ENCODE measurements around the gene ZNF500.

The ZNF500 gene

DNA sequence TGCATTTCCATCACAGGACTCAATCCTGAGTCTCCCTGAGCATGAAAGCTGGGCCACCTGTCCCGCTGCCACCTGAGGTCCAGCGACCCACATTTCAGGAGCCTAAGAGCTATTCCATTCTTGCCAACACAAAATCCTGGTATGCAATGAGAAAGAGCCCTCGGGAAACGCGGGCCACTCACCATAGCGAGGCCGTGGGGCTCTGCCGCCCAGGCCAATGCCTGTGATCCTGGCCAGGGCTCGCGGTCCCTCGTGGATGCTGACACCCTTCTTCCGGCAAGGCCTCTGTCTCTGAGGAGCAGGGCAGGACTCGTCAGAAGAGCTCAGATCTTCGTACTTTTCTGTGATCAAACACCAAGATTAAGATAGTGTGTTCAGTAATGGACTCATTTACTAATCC lies 62.0 kb downstream of the ZNF500 start:
- no peak overlapping the region for H3K27ac ChIP-seq (ENCODE audit: extremely low read depth, low read depth, low read length)
- ChIA-PET POLR2A (interaction anchor here (0.8 to 1.7 kb wide), 3 partner anchors 10 to 30 kb away, joined by 3 to 5 read pairs (median 3); partner anchors contain the start of genes ANKS3 and DNAAF8), CTCF (no interaction called here)
- TF ChIP-seq ZNF600 (tag by site-specific recombination; IDR thresholded peaks at IDR 0.05) (no peak), PRDM1 (tag by site-specific recombination; IDR thresholded peaks at IDR 0.05) (no peak), ZNF423 (tag by site-specific recombination; IDR thresholded peaks at IDR 0.05) (no peak), ZNF558 (tag by site-specific recombination; IDR thresholded peaks at IDR 0.05) (no peak), ZNF777 (tag by site-specific recombination; IDR thresholded peaks at IDR 0.05; ENCODE audit: borderline replicate concordance) (no peak)
- TF ChIP-seq, protein P1, sequence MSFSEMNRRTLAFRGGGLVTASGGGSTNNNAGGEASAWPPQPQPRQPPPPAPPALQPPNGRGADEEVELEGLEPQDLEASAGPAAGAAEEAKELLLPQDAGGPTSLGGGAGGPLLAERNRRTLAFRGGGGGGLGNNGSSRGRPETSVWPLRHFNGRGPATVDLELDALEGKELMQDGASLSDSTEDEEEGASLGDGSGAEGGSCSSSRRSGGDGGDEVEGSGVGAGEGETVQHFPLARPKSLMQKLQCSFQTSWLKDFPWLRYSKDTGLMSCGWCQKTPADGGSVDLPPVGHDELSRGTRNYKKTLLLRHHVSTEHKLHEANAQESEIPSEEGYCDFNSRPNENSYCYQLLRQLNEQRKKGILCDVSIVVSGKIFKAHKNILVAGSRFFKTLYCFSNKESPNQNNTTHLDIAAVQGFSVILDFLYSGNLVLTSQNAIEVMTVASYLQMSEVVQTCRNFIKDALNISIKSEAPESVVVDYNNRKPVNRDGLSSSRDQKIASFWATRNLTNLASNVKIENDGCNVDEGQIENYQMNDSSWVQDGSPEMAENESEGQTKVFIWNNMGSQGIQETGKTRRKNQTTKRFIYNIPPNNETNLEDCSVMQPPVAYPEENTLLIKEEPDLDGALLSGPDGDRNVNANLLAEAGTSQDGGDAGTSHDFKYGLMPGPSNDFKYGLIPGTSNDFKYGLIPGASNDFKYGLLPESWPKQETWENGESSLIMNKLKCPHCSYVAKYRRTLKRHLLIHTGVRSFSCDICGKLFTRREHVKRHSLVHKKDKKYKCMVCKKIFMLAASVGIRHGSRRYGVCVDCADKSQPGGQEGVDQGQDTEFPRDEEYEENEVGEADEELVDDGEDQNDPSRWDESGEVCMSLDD (tag by site-specific recombination; IDR thresholded peaks at IDR 0.05) = no peak
- H3K4me3 ChIP-seq (ENCODE audit: low read depth, low read length) = no peak overlapping the region
- no peaks in the 10 kb centered on the region for H3K9me3 ChIP-seq (ENCODE audit: control insufficient read depth, insufficient read depth, low read depth, low read length)
- no peaks in the 10 kb centered on the region for H3K4me1 ChIP-seq (ENCODE audit: control insufficient read depth, insufficient read depth, low read length)
- H3K36me3 ChIP-seq (ENCODE audit: control insufficient read depth in 2 of 2, insufficient read depth in 1 of 2, low read length in 2 of 2) = peaks cover 21 to 70% of the 10 kb centered on the region in 2 experiments; a peak in 2 of 3 replicates

- no peak for TF ChIP-seq GLIS2 (tag by site-specific recombination; IDR thresholded peaks at IDR 0.05)
- TF ChIP-seq ZBTB7A (tag by site-specific recombination; IDR thresholded peaks at IDR 0.05; ENCODE audit: low read depth) = no peak
- TF ChIP-seq ZNF114 (tag by site-specific recombination; IDR thresholded peaks at IDR 0.05) = no peak
- TF ChIP-seq ZNF660 (tag by site-specific recombination; IDR thresholded peaks at IDR 0.05) = no peak
- no peak for TF ChIP-seq PRDM10 (tag by site-specific recombination; IDR thresholded peaks at IDR 0.05)
- TF ChIP-seq, protein P2, sequence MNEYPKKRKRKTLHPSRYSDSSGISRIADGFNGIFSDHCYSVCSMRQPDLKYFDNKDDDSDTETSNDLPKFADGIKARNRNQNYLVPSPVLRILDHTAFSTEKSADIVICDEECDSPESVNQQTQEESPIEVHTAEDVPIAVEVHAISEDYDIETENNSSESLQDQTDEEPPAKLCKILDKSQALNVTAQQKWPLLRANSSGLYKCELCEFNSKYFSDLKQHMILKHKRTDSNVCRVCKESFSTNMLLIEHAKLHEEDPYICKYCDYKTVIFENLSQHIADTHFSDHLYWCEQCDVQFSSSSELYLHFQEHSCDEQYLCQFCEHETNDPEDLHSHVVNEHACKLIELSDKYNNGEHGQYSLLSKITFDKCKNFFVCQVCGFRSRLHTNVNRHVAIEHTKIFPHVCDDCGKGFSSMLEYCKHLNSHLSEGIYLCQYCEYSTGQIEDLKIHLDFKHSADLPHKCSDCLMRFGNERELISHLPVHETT (tag by site-specific recombination; IDR thresholded peaks at IDR 0.05) = no peak
- no peak for TF ChIP-seq ZNF549 (tag by site-specific recombination; IDR thresholded peaks at IDR 0.05)
- TF ChIP-seq ZNF10 (tag by site-specific recombination; IDR thresholded peaks at IDR 0.05) = no peak
- TF ChIP-seq ZNF266 (tag by site-specific recombination; IDR thresholded peaks at IDR 0.05; ENCODE audit: low read depth) = no peak
- TF ChIP-seq ZIC2 (tag by site-specific recombination; IDR thresholded peaks at IDR 0.05) = no peak
- TF ChIP-seq ZNF175 (tag by site-specific recombination; IDR thresholded peaks at IDR 0.05) = no peak
- Histone ChIP-seq H3K9me3 (ENCODE audit: control insufficient read depth, insufficient read depth, low read depth, low read length) (no peaks in the 10 kb centered on the region), H3K27ac (ENCODE audit: extremely low read depth, low read depth, low read length) (no peak overlapping the region), H3K36me3 (ENCODE audit: control insufficient read depth in 2 of 2, insufficient read depth in 1 of 2, low read length in 2 of 2) (peaks cover 17 to 70% of the 10 kb centered on the region in 2 experiments; a peak in 2 of 3 replicates), H3K4me3 (ENCODE audit: low read depth, low read length) (no peak overlapping the region), H3K4me1 (ENCODE audit: control insufficient read depth, insufficient read depth, low read length) (no peaks in the 10 kb centered on the region)
- POLR2A ChIA-PET = interaction anchor here (1.0 to 1.7 kb wide), 2 partner anchors 10 to 30 kb away, joined by 3 to 5 read pairs; partner anchors contain the start of genes ANKS3 and DNAAF8
- CTCF ChIA-PET = no interaction called here
These were observed 62.5 kb downstream of the ZNF500 start for GRCh38 chr16:4704491-4704890.

Measured in HEK293 (cell line).